ENCODE data around the gene TMEM44.

Gene TMEM44

DNA sequence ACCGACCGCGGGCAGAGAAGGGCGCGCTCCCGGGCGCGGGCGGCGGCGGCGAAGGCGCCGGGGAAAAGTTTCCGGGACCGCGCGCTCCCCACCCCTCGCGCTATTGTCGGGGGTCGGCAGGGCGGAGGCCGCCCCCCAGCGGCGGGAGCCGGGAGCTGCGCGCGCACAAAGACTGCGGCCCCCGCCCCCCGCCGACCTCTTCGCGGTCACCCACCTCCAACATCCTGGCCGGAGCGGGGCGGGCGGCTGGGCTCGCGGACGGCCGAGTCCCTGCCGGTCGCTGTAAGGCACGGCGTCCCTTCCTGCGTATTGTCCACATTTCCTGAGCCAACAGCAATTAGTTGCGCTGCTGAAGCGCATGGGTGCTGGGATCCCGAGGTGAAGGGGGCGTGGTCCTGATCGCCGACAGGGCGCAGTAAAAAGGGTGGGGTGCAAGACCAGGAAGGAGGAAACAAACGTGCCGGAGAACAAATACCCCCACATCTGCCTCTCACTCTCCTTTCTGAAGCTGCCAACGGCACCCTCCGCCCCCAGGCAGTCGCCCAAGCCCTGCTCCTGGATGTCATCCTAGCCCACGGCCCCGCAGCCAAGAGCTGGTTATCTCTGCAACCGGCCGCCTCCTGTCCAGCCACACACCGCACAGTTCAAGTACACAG, at the start of gene TMEM44:
TSS of gene TMEM44 (minus strand) at position 71 of the 656 bp plus-strand sequence. CDS start 204 bp downstream, outside the sequence.
- DNase-seq (ENCODE audit: low spot score) = peak; percentile 87

DNA sequence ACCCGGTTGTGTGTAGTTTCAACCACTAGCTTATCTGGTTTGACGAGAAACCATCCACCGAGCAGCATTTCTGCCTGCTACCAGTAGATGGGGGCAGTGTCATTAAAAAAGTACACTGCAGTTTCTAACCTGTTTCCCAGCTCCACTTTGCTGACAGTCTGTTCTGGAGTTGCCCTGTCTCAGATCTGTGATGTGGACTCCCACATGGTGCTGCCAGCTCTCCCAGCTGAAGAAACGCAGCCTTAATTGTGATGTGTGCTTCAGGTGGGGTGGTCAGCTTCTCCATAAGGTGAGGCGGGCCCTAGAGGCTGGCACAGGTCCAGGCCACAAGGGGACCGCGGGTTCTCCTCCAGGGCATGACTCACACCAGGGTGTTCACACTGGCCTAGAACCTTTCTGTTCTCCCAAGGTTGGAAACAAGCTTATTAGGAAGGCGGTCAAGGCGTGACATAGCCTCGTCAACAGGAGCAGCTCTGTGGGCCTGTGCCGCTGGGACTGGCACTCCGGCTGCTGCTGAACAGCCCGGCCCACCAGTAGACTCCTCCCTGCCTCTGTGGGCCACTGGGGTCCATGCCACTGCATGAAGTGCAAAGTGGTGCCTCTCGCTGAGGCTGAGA, 49.6 kb upstream of the TMEM44 start:
- peak; percentile 76 for DNase-seq (ENCODE audit: low spot score)

DNA sequence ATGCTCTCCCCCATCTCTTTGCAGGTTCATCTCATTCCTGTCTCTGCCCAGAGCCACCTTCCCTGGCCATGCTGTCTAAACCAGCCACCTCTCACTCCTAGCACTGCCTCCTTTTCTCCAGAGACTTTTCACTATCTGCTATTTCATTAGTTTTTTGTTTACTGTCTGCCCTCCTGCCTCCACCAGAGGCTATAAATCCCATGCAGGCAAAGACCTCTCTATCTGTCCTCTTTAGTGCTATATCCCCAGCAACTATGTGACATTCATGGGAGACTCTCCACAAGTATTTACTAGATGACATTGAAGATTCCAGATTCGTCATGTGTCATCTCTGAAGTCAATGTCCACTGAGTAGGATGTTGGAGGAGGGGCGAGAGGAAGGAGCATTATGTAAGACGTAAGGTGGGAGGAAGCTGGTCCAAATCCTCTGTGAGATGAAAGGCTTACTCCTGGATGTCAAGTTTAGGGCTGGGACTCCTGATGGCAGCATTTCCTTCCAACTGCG, 49.0 kb upstream of the TMEM44 start:
- DNase-seq (ENCODE audit: low spot score) = no peak

- no peak for DNase-seq (ENCODE audit: low spot score)
Observed at GRCh38 chr3:194680888-194681615, 47.8 kb upstream of the TMEM44 start.

GRCh38 chr3:194676471-194676870, 43.3 kb upstream of the TMEM44 start:
- DNase-seq (ENCODE audit: low spot score) = no peak

DNA sequence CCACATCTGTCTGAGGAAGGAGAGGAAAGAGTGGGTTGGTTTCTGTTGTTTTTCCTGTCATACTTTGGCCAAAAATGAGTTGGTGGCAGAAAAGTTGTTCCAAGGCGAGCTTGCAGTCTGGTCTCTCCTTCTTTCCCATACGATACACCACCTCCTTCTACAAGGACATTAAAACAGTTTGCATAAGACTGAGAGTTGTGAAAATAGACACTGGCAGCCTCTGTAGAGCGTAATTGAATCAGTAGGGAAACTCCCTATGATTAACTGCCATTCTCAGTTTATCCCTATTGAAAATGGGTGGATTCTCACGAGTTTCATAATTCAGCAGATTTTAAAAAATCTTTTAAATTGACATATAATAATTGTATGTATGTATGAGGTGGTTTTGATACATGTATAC, 42.5 kb upstream of the TMEM44 start:
- DNase-seq (ENCODE audit: low spot score) = no peak

DNA sequence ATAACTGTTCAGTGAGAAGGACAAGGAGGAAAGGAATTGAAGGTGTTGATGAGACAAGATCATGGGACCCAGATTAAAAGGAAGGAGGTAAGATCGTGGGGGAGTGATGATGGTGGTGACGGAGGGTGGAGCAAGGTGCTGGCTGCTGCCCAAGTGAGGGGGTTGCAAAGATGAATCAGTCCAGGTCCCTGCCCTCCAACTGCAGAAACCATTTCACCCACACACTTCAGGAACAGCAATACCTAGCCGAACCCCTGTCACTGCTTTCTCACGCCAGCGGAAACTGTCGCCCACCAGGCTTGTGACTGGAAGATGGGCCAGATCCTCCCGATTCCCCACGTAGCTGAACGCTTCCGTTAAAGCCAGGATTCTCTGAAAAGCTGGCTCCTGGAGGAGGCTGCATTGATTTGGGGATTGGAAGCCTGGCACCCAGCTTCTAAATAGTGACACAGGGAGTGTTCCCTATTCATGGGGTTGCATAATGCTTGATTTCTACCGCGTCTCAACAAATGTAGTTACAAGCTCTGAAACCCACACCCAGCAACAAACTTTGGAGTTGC, 41.9 kb upstream of the TMEM44 start:
- no peak for DNase-seq (ENCODE audit: low spot score)

DNA sequence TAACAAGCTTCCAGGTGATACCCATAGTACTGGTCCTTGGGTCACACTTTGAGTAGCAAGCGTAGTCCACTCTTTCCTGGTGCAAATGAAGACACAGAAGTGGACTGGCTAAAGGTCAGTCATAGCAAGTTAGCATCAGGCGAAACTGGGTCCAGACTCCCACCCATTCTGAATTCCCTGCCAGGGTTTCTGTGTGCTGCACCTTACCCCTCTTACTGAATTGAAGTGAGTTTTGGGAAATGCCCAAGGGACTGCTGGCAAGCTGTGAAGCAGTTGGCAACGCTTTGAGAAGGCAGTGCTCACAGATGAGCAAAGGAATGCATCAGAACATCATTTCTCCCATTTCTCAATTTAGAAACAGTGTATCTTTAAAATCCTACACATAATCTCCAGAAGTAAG, 40.5 kb upstream of the TMEM44 start:
- no peak for DNase-seq (ENCODE audit: low spot score)

- DNase-seq (ENCODE audit: low spot score) = no peak
Observed at GRCh38 chr3:194672876-194673275, 39.7 kb upstream of the TMEM44 start.

DNA sequence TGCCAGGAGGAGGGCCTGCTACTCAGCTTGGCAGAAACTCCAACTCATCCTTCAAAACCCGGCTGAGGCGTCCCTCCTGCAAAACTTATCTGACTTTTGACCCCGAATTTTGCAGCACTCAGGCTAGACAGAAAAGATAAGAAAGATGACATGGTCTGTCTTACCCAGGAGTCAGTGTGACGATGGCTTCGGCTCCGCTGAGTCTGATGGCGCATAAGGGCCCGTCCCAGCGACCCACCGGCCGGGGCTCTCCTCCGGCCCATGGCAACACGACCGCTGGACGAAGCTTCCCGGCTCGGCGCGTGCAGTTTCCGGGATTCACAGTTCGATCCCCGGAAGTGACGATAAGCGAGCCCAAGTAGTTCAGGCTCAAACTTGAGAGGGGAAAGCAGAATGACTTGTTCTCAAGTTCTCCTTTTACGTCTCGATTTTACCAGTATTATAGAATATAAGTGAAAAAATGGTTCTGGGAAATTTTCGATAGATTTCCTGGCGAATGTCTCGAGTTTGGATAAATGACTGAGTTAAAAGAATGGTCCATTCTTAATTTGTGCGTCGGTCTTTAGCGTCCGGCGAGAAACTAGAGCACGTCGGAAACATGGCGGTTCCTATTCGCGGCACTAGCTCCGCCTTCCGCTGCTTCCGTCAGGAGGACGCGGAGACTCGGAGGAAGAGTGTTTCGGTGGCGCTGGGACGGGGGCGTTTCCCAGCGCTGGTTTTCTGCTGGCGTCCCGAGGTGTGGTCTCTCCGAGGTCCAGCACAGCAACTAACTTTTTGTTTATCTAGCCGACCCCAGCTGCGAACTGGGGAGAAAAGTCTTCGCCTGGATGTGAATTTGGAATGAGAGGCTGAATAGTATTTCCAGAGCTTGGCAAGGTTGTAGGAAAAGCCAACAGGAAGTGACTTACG, 38.9 kb upstream of the TMEM44 start, which contains the start of gene LSG1:
TSS of gene LSG1 (minus strand) at position 292 of the 909 bp plus-strand sequence. CDS start at position 263, 29 bp downstream.
- peak; percentile 94 for DNase-seq (ENCODE audit: low spot score)

DNA sequence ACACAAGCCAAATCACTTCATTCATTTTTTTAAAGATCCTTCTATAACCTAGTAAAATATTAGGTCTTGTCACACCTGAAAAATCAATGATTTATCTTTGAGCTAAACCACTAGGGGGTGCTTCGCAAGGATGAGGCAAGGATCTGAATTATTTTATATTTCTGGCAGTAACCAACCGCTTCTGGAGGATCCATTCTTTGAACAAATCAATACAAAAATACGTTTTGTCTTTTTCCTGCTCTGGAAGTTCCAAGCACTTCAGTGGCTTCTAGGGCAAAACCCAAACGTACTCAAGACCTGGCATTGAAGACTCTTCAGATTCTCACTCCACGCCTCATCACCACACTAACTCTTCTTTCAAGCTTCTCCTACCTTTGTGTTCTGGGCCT, 38.3 kb upstream of the TMEM44 start:
- no peak for DNase-seq (ENCODE audit: low spot score)

DNA sequence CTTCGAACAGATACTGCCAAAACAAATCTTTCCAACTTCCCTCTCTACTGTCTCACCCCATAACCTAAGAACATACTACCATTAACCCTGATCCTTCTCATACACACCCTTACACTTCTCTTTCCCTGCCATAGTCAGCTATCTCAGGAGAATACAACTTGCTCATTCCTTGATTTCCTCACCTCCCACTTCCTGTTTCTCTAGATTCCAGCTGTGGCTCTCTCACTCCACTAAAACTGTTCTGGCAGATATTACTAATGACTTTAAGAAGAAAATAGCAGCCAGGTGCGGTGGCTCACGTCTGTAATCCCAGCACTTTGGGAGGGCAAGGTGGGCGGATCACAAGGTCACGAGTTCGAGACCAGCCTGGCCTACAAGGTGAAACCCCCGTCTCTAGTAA, 34.1 kb upstream of the TMEM44 start:
- DNase-seq (ENCODE audit: low spot score) = no peak

GRCh38 chr3:194664857-194665256, 31.6 kb upstream of the TMEM44 start:
- DNase-seq (ENCODE audit: low spot score) = no peak

DNA sequence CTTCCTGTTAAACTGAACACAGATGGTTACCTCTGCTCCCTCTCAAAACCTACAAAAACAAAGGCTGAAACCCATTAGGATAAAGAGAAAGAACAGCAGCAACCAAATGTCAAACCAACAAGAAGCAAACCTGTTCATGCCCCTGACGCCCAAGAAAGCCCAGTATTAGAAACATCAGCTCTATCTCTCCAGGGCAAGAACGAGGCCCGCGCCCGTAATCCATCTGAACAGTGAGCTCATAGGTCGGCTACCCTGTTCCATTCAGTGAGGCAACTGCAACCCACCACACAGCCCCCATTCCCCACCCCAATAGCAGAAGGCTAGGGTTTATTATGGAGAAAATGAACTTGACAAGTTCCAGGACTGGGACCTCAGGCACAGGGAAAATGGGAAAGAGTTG, 28.7 kb upstream of the TMEM44 start:
- no peak for DNase-seq (ENCODE audit: low spot score)

DNA sequence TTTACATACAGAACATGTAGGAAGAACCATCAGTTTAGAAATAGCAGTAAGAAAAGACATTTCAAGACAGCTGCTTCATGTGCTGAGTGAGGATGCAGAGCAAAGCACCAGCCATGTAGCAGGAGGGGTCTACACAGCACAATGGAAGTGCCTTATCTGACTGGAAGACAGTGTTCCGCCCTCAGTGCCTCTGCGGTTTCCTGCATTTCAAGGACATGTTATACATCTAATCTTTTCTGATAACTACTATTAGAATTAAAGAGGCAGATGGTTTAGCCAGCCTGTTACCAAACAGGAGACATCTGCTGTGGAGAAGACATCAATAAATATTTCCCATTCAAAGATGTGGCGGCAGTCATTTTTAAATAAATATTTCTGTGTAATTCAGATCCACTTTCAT, 28.2 kb upstream of the TMEM44 start:
- DNase-seq (ENCODE audit: low spot score) = no peak

DNA sequence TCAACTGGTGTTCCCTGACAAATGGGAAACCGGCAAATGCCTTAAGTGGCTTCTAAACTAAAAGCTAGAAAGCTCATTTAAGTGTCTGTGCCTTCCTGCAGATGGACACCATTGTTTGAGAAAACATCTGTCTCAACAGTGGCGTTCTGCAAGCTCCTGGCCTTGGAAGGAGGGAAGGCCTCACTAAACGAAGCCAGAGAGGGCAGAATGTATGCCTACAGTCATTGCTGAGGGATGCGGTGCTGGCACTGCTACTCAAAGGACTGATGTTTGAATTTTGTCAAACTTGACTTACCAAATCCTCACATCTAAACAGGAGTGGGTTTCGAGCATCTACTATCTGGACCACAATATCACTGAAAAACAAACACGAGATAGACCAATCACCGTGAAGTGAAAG, 26.6 kb upstream of the TMEM44 start:
- DNase-seq (ENCODE audit: low spot score) = no peak

DNA sequence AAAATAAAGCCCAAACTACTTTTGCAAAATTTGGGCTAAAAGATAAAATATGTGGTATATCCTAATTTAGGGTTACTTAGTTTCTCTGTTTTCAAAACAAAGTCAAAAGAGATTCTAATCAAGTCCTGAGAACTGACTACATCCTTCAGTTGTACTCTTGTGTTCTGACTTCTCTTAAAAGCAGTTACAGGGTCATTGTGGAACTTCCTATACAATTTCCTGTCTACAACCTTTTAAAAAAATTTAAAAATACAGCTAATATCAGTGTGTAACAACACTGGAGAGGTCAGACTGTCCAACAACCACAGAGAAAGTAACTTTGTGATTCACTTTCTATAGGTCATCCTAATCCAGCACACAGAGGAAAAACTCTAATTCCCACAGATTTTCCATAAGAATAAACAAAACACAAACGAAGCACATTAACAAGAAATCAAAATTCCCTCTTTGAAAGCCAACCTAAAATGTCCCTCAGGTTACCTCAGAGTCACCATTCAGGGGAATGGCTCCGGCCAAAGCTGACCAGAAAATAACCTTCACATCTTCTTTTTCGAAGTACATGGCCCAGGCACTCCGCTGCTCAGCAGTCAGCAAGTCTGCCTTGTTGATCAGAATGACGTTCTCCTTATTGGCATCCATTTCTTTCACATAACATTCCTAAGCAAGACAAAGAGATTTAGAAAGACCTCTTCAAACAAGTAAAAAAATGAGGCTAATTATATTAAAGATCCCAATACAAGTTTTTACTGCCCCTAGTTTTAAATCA, 25.4 kb upstream of the TMEM44 start:
- no peak for DNase-seq (ENCODE audit: low spot score)

GRCh38 chr3:194657439-194657838, 24.2 kb upstream of the TMEM44 start:
- DNase-seq (ENCODE audit: low spot score) = no peak

DNA sequence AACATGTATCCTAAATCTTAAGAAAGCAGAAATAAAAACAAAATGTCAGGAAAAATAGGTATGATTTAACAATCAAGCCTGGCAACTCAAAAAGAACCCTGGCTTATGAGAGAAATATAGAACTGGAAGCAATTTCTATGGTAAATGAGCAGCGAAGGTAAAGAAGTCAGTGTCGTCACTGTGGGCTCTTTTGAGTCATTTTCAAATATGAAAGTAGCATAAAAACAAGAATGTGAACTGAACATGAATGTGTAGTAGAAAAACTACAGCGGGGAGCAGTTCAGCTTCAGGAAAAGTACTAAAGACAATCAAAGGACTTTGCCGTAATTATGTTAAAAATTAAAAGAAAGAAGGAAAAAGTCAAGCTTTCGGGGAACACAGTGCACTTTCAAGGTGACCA, 21.2 kb upstream of the TMEM44 start:
- no peak for DNase-seq (ENCODE audit: low spot score)

GRCh38 chr3:194647747-194648146, 14.5 kb upstream of the TMEM44 start:
- DNase-seq (ENCODE audit: low spot score) = no peak

DNA sequence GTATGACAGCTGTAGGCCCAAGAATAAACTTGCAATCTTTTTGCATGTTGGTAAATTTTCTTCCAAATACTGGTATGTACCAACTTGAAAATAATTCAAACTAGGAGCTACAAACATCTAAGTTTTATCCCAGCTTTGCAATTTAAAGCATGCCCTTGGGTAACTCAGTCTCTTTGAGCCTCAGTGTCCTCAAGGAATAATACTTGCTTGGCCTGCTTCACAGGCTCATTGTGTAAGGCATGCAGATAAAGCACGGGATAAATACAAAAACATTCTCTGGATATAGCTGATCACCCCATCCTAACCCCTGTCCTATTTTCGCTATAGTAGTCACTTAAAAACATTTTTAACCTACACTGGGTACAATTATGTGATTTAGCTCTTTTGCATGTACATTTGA, 9.6 kb upstream of the TMEM44 start:
- DNase-seq (ENCODE audit: low spot score) = no peak
